Esophagus squamous epithelium (tissue), 5 donors: ENCODE results near the gene C1orf141. TPM values are rescaled to one million over a fixed set of nuclear protein-coding genes. Genes with fewer than 3 reads are reported as not detected.

ENCODE experiments used
- DNase-seq: peaks from one replicate; lab custom pipeline; 2025; lab: John Stamatoyannopoulos, UW
- H3K27ac ChIP-seq, 4 donors: fragments of 200-600 bp; sonication (generic); one replicate each; pipeline ENCODE4 v1.5.1; 2016 to 2019; ENCODE audit warnings: mild to moderate bottlenecking in 1 of 4
- H3K27me3 ChIP-seq, 4 donors: fragments of 200-600 bp; sonication (generic); 1 replicate in 3 of 4; 2 replicates in 1 of 4; pipeline versions ENCODE4 v1.5.1 to v1.6.0; 2017 to 2021; ENCODE audit warnings: antibody characterized with exemption in 1 of 4
- H3K36me3 ChIP-seq, 3 donors: fragments of 200-600 bp; sonication (generic); one replicate each; pipeline ENCODE4 v1.5.1; 2016 to 2019
- H3K4me1 ChIP-seq, 3 donors: fragments of 200-600 bp; sonication (generic); one replicate each; pipeline ENCODE4 v1.5.1; 2017 to 2019
- H3K4me3 ChIP-seq, 4 donors: fragments of 200-600 bp; sonication (generic); 1 replicate in 3 of 4; 2 replicates in 1 of 4; pipeline ENCODE4 v1.5.1; 2016 to 2019; ENCODE audit warnings: mild to moderate bottlenecking in 2 of 4, moderate library complexity in 1 of 4
- H3K9me3 ChIP-seq, 3 donors: fragments of 200-600 bp; sonication (generic); one replicate each; pipeline ENCODE4 v1.5.1; 2016 to 2019
- CTCF ChIP-seq, 6 experiments: fragments of 450-650 bp in 4 of 6; fragments of 200-600 bp in 2 of 6; sonication (generic) in 2 of 6; IDR thresholded peaks; one replicate each; pipeline ENCODE4 v1.5.1; 2016 to 2019; ENCODE audit warnings: antibody characterized with exemption in 6 of 6, mild to moderate bottlenecking in 4 of 6, moderate library complexity in 4 of 6
- POLR2A ChIP-seq, 4 donors: fragments of 450-650 bp; IDR thresholded peaks; one replicate each; pipeline ENCODE4 v1.6.1; 2017; ENCODE audit warnings: antibody characterized with exemption in 4 of 4, mild to moderate bottlenecking in 4 of 4, moderate library complexity in 3 of 4
- WGBS, 2 donors: methylation state at CpG; one replicate each; pipeline ENCODE4 v1.1.5; 2018; 5-methylcytosine and 5-hydroxymethylcytosine counted together
- intact Hi-C: fragments of 100-400 bp; cut with DNase I; formaldehyde crosslinking; loops from one replicate; pipeline ENCODE4 v1.15.0; 2022
- total RNA-seq, 4 donors: library from RNA; depleted of rRNA; stranded (reverse); fragments of >200 nt; gene quantifications; one replicate each; pipeline ENCODE4 v1.1.0, GENCODE V29; 2016
- donor health status: DM: yes; HTN: yes; CAD: no.

Gene C1orf141
- total RNA-seq, 4 donors from 2014 or later = not detected

DNA sequence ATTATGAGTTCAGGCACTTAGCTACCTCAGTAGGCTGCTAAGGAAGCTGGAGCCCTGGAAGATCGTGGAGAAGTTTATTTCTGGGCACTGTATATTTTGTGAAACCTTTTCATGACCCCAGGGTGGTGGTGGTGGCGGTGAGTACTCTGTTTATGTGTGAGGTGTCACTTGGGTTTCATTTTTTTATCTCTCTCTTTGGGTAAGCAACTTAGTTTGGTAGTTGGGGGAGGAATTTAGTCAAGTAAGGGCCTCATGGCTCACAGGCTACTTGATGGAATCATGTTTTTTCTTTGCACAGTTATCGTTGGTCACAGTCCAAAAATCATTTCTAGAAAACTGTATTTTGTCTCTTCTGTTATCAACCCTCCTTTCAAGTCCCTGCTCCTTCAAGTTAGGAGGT lies 33.9 kb downstream of the C1orf141 start:
- H3K27me3 ChIP-seq = no peaks in the 10 kb centered on the region
- H3K4me3 ChIP-seq = no peak overlapping the region
- WGBS, 2 donors = 27 to 59% methylated on average over 3 of the region's 3 CpGs
- DNase-seq = no peak
- no peak for TF ChIP-seq CTCF (IDR thresholded peaks at IDR 0.05)
- TF ChIP-seq POLR2A (IDR thresholded peaks at IDR 0.05) = no peak
- intact Hi-C loops = no loop called here
- H3K36me3 ChIP-seq = no peaks in the 10 kb centered on the region
- no peak overlapping the region for H3K27ac ChIP-seq
- no peaks in the 10 kb centered on the region for H3K9me3 ChIP-seq
- no peaks in the 10 kb centered on the region for H3K4me1 ChIP-seq

DNA sequence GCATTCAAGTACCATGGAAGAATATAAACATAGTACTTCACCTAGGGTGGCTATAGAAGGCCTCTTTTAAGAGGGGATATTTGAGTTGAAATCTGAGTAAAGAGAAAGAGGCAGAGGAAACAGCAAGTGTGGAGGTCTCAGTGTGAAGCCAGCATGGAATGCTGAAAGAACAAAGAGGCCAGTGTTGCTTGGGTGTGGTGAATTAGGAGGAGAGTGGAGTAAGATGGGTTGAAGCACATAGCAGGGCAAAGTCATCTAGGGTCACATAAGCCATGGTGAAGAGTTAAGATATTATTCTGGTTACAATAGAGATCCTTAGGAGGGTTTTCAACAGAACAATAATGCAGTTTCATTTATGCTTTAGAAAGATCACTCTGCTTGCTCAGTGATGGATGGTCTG lies 37.5 kb downstream of the C1orf141 start:
- Histone ChIP-seq H3K4me1 (peaks cover 0 to 9% (median 0%) of the 10 kb centered on the region in 3 donors), H3K4me3 (no peak overlapping the region), H3K9me3 (no peaks in the 10 kb centered on the region), H3K27me3 (peaks cover 0 to 18% (median 0%) of the 10 kb centered on the region in 4 donors), H3K36me3 (no peaks in the 10 kb centered on the region), H3K27ac (no peak overlapping the region)
- intact Hi-C loops = no loop called here
- TF ChIP-seq CTCF (IDR thresholded peaks at IDR 0.05) (no peak), POLR2A (IDR thresholded peaks at IDR 0.05) (no peak)
- no peak for DNase-seq

- no peak for DNase-seq
- Histone ChIP-seq H3K4me1 (peaks cover 0 to 9% (median 0%) of the 10 kb centered on the region in 3 donors), H3K27ac (no peak overlapping the region), H3K9me3 (peaks cover 0 to 7% (median 0%) of the 10 kb centered on the region in 3 donors), H3K36me3 (no peaks in the 10 kb centered on the region), H3K4me3 (no peak overlapping the region), H3K27me3 (peaks cover 0 to 41% (median 0%) of the 10 kb centered on the region in 4 donors)
- intact Hi-C loops = no loop called here
- 71 to 85% methylated on average over 2 of the region's 2 CpGs for WGBS, 2 donors
- TF ChIP-seq CTCF (IDR thresholded peaks at IDR 0.05) (no peak), POLR2A (IDR thresholded peaks at IDR 0.05) (no peak)
Observed at GRCh38 chr1:67094191-67094590, 40.6 kb downstream of the C1orf141 start.

- 87 to 92% methylated on average over 1 of the region's 1 CpG for WGBS, 2 donors
- intact Hi-C loops = no loop called here
- H3K4me3 ChIP-seq = no peak overlapping the region
- no peaks in the 10 kb centered on the region for H3K36me3 ChIP-seq
- TF ChIP-seq POLR2A (IDR thresholded peaks at IDR 0.05) (no peak), CTCF (IDR thresholded peaks at IDR 0.05) (no peak)
- peaks cover 0 to 9% (median 0%) of the 10 kb centered on the region in 3 donors for H3K9me3 ChIP-seq
- H3K4me1 ChIP-seq = peaks cover 0 to 8% (median 0%) of the 10 kb centered on the region in 3 donors
- peaks cover 0 to 57% (median 0%) of the 10 kb centered on the region in 4 donors for H3K27me3 ChIP-seq
- no peak overlapping the region for H3K27ac ChIP-seq
- no peak for DNase-seq
Observed at GRCh38 chr1:67089685-67090208, 45.0 kb downstream of the C1orf141 start.

DNA sequence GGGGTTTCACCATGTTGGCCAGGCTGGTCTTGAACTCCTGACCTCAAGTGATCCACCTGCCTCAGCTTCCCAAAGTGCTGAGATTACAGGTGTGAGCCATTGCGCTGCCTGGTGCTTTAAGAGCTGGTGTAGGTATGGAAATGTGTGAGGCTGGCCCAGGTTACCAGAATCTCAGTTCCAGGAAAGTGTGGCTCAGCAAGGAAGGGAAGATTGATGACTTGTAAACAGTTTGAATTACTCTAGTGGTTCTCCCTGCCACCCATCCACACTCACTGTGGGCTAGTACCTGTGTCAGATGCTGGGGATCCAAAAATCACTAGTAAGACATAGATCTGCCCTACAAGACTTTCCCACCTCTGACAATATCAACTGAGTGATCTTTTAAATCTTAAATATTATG lies 46.3 kb downstream of the C1orf141 start:
- Histone ChIP-seq H3K27me3 (peaks cover 0 to 48% (median 0%) of the 10 kb centered on the region in 4 donors), H3K4me1 (peaks cover 0 to 8% (median 0%) of the 10 kb centered on the region in 3 donors), H3K36me3 (no peaks in the 10 kb centered on the region), H3K4me3 (no peak overlapping the region), H3K9me3 (peaks cover 0 to 9% (median 0%) of the 10 kb centered on the region in 3 donors), H3K27ac (no peak overlapping the region)
- intact Hi-C loops = no loop called here
- no peak for DNase-seq
- TF ChIP-seq POLR2A (IDR thresholded peaks at IDR 0.05) (no peak), CTCF (IDR thresholded peaks at IDR 0.05) (no peak)
- 100% methylated on average over 1 of the region's 1 CpG; no CpG with 5 or more reads in 1 of the 2 donors for WGBS, 2 donors
